Occipital lobe (tissue), 2 donors: ENCODE data around the gene PSMB7. TPM values are rescaled to one million over a fixed set of nuclear protein-coding genes. Genes with fewer than 3 reads are reported as not detected.

Experiments used
- DNase-seq: peaks from one replicate; lab custom pipeline; 2025; lab: John Stamatoyannopoulos, UW
- total RNA-seq: library from RNA; depleted of rRNA; stranded (reverse); fragments of >200 nt; gene quantifications from one replicate; pipeline ENCODE4 v1.2.3, GENCODE V29; 2014

PSMB7 gene
- total RNA-seq, 1 donor from 2014 or later: 145 TPM

DNA sequence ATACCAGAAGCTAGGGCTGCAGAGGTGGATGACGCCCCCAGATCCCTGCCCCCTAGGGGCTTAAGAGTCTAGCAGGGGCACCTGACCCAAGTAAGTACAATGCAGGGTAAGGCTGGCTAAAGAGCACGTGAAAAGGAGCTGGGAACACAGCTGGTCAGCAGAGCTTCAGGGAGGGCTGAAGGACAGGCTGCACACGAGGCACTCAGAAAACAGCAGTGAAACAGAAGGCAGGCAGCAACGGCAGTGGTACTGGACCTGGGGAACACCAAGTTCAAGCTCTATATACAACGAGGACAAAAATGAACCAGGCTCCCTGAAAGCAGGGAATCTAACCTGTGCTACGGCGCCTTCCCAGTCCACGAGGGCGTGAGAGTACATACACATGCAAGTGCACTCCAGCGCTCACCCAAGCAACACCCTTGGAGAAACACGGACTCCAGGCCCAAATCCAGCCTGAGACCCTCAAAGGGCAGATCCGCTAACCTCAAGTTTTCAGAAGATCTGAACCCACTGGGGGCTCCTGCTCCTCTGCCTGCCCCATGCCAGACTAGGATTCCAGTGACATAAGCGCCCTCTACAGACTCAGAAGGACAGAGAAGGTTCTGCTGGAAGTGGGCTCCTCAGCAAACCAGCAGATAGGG is 57.4 kb downstream of the PSMB7 start:
- DNase-seq: no peak

- no peak for DNase-seq
Observed at GRCh38 chr9:124356745-124357390, 58.4 kb downstream of the PSMB7 start.

GRCh38 chr9:124355941-124356744 is 59.1 kb downstream of the PSMB7 start:
- no peak for DNase-seq

DNA sequence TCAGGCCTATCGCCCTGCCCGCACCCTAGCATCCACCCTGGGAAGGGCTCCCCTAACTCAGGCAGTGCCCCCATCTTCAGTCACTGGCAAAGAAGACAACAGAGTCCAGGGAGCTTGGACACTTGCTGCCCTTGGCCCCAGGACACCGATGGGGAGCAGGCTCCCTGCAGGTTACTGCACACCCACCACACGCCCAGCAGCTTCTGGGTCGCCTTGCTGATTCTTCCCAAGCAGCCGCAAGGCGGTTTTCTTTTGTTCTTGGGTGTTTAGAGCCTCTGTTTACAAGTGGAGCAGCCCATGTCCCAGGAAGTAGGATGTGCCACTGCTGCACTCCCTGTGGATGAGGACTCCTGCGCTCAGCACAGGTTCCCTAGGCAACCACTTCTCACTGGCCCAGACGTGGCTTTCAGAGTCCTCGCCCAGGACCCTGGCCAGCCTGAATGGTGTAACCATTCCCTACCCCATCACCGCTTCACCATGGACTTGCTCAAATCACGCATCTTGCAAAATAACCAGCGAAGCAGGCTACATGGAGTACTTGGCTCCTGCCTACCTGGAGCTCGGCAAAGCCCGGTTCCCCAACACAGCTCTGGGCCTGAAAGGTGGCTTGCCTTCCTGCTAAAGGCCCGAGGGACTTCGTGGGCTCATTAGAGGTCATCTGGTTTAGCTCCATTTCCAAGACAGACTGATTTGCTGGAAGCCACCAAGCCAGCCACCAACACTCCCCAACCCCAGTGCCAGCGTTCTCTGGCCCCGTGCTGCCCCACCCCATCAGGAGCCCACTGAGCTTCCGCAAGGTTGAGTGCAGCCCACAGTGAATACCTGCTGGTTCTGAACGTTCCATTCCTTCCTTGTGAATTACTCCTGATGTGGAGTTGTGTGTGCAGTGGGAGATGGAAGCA is 60.0 kb downstream of the PSMB7 start:
- DNase-seq: no peak

- DNase-seq: no peak
Observed at GRCh38 chr9:124354346-124355038, 60.8 kb downstream of the PSMB7 start.

DNA sequence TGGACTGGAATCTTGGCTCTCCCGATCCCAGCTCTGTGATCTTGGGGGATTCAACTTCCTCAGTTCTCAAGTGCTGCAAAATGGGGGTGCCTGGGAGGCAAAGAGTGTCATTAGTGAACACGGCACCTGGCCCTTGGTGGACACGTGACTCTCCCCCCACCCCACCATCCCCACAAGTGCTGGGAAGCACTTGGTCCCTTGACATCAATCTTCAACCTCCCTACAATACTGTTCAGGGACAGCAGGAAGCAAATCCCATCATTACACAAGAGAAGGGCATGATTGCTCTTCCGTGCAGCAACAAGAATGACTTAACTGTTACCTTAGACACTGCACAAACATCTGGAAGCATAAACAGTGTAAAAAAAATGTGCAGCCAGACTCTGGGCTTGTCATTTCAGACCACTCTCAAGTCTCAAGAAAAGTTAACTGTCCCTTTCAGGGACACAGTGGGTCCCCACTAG is 61.4 kb downstream of the PSMB7 start:
- DNase-seq: no peak

- DNase-seq: no peak
Observed at GRCh38 chr9:124353166-124353768, 62.0 kb downstream of the PSMB7 start.

GRCh38 chr9:124352616-124353015 is 62.6 kb downstream of the PSMB7 start:
- no peak for DNase-seq

- DNase-seq: no peak
Observed at GRCh38 chr9:124351672-124352468, 63.4 kb downstream of the PSMB7 start.

DNA sequence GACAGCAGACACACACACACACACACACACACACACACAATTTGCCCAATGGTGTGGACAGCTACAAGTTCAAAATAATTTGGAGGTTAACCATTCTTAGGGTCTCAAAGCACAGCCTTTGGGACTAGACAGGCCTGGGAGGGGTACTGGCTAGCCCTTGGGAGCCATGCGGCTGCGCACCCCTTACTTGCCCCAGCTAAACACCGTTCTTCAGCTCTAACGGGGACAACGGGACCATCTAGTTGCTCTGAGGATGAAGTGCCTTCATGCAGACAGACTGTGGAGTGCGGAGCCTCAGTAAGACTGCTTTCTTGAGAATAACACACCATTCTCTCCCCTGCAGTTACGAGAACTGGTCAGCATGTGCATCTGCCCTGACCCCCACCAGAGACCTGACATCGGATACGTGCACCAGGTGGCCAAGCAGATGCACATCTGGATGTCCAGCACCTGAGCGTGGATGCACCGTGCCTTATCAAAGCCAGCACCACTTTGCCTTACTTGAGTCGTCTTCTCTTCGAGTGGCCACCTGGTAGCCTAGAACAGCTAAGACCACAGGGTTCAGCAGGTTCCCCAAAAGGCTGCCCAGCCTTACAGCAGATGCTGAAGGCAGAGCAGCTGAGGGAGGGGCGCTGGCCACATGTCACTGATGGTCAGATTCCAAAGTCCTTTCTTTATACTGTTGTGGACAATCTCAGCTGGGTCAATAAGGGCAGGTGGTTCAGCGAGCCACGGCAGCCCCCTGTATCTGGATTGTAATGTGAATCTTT is 64.6 kb downstream of the PSMB7 start:
- no peak for DNase-seq

- DNase-seq: no peak
Observed at GRCh38 chr9:124349675-124350493, 65.4 kb downstream of the PSMB7 start.

DNA sequence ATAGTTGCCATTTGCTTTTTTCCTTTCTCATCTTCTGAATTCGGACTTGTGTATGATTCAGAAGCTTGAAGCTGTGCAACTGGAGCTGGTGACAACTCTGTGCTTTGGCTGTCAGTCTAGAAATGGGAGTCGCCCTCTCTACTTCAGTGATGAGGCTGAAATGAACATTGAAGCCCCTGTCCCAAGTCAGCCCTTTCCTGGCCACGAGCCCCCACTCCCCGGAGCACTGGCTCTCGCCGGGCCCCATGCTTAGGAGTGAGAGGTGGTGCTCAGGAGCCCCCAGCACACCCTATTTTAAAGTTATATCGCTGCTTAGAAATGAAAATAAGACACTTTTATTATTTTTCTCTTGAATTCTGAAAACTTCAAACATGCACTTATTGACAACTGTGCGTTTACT is 66.0 kb downstream of the PSMB7 start:
- DNase-seq: no peak

- DNase-seq: no peak
Observed at GRCh38 chr9:124348831-124349230, 66.4 kb downstream of the PSMB7 start.

DNA sequence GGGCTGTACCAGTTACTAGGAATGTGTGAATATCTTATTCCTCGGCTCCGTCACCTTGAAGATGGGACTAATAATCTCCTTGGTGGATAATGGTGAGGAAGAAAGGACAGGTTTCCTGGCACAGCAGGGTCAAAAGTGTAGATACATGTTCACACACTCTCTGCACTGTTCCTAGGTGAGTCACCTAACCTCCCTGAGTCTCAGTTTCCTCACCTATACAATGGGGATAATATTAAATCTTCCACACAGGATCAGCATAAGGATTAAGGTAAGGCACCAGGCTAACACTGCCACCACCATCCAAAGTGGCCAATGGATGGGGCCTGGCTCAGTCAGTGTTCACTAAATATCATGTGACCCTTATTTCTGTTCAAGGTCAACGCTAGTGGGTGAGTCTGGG is 66.9 kb downstream of the PSMB7 start:
- no peak for DNase-seq

DNA sequence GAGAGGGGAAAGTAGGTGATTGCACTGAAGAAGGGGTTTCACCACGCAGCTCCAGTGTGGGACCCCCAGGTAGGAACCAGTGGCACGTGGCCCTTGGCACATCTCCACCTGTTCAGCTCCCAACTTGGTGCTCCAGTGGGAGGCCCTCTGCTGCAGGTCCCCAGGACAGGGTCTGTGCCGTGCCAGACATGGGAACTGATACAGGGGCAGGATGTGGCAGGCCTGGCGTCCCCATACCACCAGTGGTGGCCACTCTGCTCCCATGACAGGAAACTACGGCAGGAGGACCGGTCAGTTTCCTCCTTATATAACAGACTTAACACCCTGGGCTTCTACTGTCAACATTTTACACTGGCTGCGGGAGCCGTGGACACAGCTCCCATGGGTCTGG is 67.3 kb downstream of the PSMB7 start:
- DNase-seq: no peak

GRCh38 chr9:124347206-124347967 is 67.9 kb downstream of the PSMB7 start:
- DNase-seq: no peak
